Glutamatergic neuron (in vitro differentiated cells): ENCODE results near the gene MRGPRF. TPM values are rescaled to one million over a fixed set of nuclear protein-coding genes. Genes with fewer than 3 reads are reported as not detected.

ENCODE experiments used
- DNase-seq: peaks from one replicate; pipeline ENCODE4 v3.0.0; 2022
- H3K27ac Mint-ChIP-seq: one replicate; pipeline ENCODE4 v1.8.0; 2020; ENCODE audit warnings: mild to moderate bottlenecking, mixed read lengths, inconsistent platforms; ENCODE audit not compliant: unreplicated experiment
- H3K27me3 Mint-ChIP-seq: one replicate; pipeline ENCODE4 v1.8.0; 2020; ENCODE audit warnings: mild to moderate bottlenecking, moderate library complexity, mixed read lengths, inconsistent platforms; ENCODE audit not compliant: unreplicated experiment
- H3K36me3 Mint-ChIP-seq: one replicate; pipeline ENCODE4 v1.8.0; 2020; ENCODE audit warnings: mild to moderate bottlenecking, mixed read lengths, inconsistent platforms; ENCODE audit not compliant: unreplicated experiment
- H3K4me1 Mint-ChIP-seq: one replicate; pipeline ENCODE4 v1.8.0; 2020; ENCODE audit warnings: mild to moderate bottlenecking, low read depth, mixed read lengths, inconsistent platforms; ENCODE audit not compliant: unreplicated experiment
- H3K4me3 Mint-ChIP-seq: one replicate; pipeline ENCODE4 v1.8.0; 2020; ENCODE audit warnings: mild to moderate bottlenecking, mixed read lengths, inconsistent platforms; ENCODE audit not compliant: unreplicated experiment
- H3K9me3 Mint-ChIP-seq: one replicate; pipeline ENCODE4 v1.8.0; 2020; ENCODE audit warnings: mild to moderate bottlenecking, moderate library complexity, mixed read lengths, inconsistent platforms; ENCODE audit not compliant: unreplicated experiment
- total RNA-seq: library from RNA; stranded (reverse); fragmentation: NEBNext Ultra II Directional; extraction: Animal tissue kit (Norgen Biotek cat#: 25700); gene quantifications from one replicate; pipeline ENCODE4 v1.2.1, GENCODE V29; 2021; ENCODE audit not compliant: unreplicated experiment
- TF ChIP-seq, protein P1 (sequence below): fragments of 200-600 bp; sonication (generic); IDR thresholded peaks from one replicate; pipeline ENCODE4 v1.5.0; 2021; ENCODE audit not compliant: partially characterized antibody, unreplicated experiment

The MRGPRF gene
- total RNA-seq, 1 donor from 2014 or later, result 1.0 TPM

GRCh38 chr11:69037074-69037473 lies 24.0 kb upstream of the MRGPRF start:
- DNase-seq, result no peak
- Mint-ChIP-seq H3K4me3 (no peak overlapping the region), H3K27me3 (no peaks in the 10 kb centered on the region), H3K9me3 (peaks cover 4% of the 10 kb centered on the region), H3K36me3 (peaks cover 4% of the 10 kb centered on the region), H3K4me1 (no peaks in the 10 kb centered on the region), H3K27ac (no peak overlapping the region)
- TF ChIP-seq, protein P1, sequence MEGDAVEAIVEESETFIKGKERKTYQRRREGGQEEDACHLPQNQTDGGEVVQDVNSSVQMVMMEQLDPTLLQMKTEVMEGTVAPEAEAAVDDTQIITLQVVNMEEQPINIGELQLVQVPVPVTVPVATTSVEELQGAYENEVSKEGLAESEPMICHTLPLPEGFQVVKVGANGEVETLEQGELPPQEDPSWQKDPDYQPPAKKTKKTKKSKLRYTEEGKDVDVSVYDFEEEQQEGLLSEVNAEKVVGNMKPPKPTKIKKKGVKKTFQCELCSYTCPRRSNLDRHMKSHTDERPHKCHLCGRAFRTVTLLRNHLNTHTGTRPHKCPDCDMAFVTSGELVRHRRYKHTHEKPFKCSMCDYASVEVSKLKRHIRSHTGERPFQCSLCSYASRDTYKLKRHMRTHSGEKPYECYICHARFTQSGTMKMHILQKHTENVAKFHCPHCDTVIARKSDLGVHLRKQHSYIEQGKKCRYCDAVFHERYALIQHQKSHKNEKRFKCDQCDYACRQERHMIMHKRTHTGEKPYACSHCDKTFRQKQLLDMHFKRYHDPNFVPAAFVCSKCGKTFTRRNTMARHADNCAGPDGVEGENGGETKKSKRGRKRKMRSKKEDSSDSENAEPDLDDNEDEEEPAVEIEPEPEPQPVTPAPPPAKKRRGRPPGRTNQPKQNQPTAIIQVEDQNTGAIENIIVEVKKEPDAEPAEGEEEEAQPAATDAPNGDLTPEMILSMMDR, result no peak

GRCh38 chr11:69035946-69036340 lies 22.9 kb upstream of the MRGPRF start:
- Mint-ChIP-seq H3K4me1 (peaks cover 6% of the 10 kb centered on the region), H3K27me3 (no peaks in the 10 kb centered on the region)
- TF ChIP-seq, protein P1, result no peak

DNA sequence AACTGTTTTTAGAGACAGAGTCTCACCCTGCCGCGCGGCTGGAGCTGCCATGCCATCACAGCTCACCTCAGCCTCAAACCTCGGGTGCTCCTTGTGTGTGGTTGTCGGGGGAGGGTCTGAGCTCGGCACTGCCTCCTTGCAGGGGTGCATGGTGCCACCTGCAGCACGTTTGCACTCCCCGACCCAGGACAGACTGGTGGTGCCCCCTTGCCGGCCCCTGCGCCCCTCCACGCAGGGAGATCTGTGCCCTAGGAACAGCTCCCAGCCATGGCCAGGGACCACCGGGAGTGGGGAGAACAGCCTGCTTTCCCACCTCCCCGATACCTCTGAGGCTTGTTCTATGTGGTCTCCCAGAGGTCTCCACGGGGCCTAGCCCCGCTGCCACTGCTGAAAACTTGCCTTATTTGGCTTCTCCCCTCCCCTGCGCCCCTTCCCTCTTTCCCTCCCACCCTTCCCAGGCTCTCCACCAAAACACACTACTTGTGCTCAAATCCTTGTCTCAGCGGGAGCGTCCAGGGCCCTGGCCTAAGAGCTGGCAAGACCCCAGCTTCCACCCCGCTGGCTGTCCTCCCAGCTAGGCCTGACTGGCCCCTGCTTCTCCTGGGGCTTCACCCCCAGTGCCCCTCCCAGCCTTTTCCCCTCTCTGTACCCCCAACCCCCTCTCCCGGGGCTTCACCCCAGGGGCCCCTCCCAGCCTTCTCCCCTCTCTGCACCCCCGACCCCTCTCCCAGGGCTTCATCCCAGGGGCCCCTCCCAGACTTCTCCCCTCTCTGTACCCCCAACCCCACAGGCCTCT lies 22.3 kb upstream of the MRGPRF start:
- no peak for DNase-seq
- no peaks in the 10 kb centered on the region for H3K36me3 Mint-ChIP-seq

More at GRCh38 chr11:69035946-69036340, 22.9 kb upstream of the MRGPRF start:
- Mint-ChIP-seq H3K27ac (peak overlapping the region; percentile 55), H3K9me3 (peaks cover 2% of the 10 kb centered on the region), H3K36me3 (no peaks in the 10 kb centered on the region), H3K4me3 (no peak overlapping the region)
- DNase-seq, result no peak

DNA sequence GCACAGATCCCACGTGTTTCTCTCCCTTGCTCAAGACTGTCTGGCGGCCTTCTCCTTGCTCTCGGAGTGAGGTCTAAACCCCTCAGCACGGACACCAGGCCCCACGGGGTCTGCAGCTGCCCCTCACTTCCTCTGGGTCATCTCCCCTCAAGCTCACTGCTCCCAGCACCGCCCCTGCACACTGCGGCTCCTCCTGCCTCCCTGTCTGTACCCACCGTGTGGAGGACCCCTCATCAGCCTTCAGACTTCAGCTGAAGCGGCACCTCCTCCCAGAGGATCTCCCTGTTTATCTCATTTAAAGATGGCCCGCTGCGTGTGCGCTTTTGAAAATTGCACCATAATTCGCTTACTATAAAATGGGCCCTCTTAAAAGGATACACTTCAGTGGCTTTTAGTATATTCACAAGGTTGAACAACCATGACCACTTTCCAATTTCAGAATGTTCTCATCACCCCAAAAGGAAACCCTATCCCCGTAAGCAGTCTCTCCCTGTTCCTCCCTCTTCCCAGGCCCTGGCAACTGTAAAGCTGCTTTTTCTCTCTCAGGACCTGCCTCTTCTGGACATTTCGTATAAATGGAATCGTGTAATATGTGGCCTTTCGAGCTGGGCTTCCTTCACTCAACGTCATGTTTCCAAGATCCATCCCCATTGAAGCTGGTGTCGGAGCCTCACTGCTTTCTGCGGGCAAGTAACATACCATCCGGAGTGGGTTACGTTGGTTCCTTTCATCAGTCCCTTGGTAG lies 21.2 kb upstream of the MRGPRF start:
- no peak overlapping the region for H3K4me3 Mint-ChIP-seq
- no peak for DNase-seq
- no peaks in the 10 kb centered on the region for H3K27me3 Mint-ChIP-seq
- no peak overlapping the region for H3K27ac Mint-ChIP-seq
- peaks cover 6% of the 10 kb centered on the region for H3K4me1 Mint-ChIP-seq
- TF ChIP-seq, protein P1, result no peak
- H3K9me3 Mint-ChIP-seq, result peaks cover 2% of the 10 kb centered on the region
- no peaks in the 10 kb centered on the region for H3K36me3 Mint-ChIP-seq

More for the DNA sequence above, 22.3 kb upstream of the MRGPRF start:
- no peak overlapping the region for H3K27ac Mint-ChIP-seq
- H3K4me1 Mint-ChIP-seq, result peaks cover 6% of the 10 kb centered on the region
- H3K27me3 Mint-ChIP-seq, result no peaks in the 10 kb centered on the region
- TF ChIP-seq, protein P1, result no peak
- peaks cover 2% of the 10 kb centered on the region for H3K9me3 Mint-ChIP-seq
- no peak overlapping the region for H3K4me3 Mint-ChIP-seq

- H3K27ac Mint-ChIP-seq, result no peak overlapping the region
- H3K36me3 Mint-ChIP-seq, result no peaks in the 10 kb centered on the region
- peaks cover 2% of the 10 kb centered on the region for H3K9me3 Mint-ChIP-seq
- DNase-seq, result no peak
- H3K4me1 Mint-ChIP-seq, result peaks cover 6% of the 10 kb centered on the region
- TF ChIP-seq, protein P1, result no peak
- no peaks in the 10 kb centered on the region for H3K27me3 Mint-ChIP-seq
- no peak overlapping the region for H3K4me3 Mint-ChIP-seq
These were observed 20.4 kb upstream of the MRGPRF start for GRCh38 chr11:69033431-69033830.
